Right atrium auricular region (tissue), 2 donors: Measurements from ENCODE around the gene CCNL2. TPM values are rescaled to one million over a fixed set of nuclear protein-coding genes. Genes with fewer than 3 reads are reported as not detected.

ENCODE experiments used
- DNase-seq: peaks from one replicate; pipeline ENCODE4 v3.0.0-alpha.2; 2019; ENCODE audit warnings: low spot score
- H3K27ac ChIP-seq, 2 donors: fragments of 200-600 bp; sonication (generic); 1 replicate in 1 of 2; 2 replicates in 1 of 2; pipeline ENCODE4 v1.5.1; 2016 to 2019
- H3K27me3 ChIP-seq, 2 donors: fragments of 200-600 bp; sonication (generic); one replicate each; pipeline versions ENCODE4 v1.5.1 to v1.6.0; 2017 to 2019
- H3K36me3 ChIP-seq: fragments of 200-600 bp; sonication (generic); one replicate; pipeline ENCODE4 v1.5.1; 2016
- H3K4me1 ChIP-seq, 2 donors: fragments of 200-600 bp; sonication (generic); one replicate each; pipeline versions ENCODE4 v1.5.1 to v1.6.0; 2017 to 2019
- H3K4me3 ChIP-seq, 2 donors: fragments of 200-600 bp; sonication (generic); 1 replicate in 1 of 2; 2 replicates in 1 of 2; pipeline ENCODE4 v1.5.1; 2017 to 2019; ENCODE audit warnings: mild to moderate bottlenecking in 1 of 2, moderate library complexity in 1 of 2
- H3K9me3 ChIP-seq, 2 donors: fragments of 200-600 bp; sonication (generic); one replicate each; pipeline ENCODE4 v1.5.1; 2019
- CTCF ChIP-seq, 2 donors: fragments of 200-600 bp; sonication (generic); IDR thresholded peaks; one replicate each; pipeline ENCODE4 v1.5.1; 2019; ENCODE audit warnings: antibody characterized with exemption in 2 of 2
- total RNA-seq, 2 donors: library from RNA; depleted of rRNA; stranded (reverse); fragments of >200 nt; gene quantifications; one replicate each; pipeline ENCODE4 v1.1.0, GENCODE V29; 2016

CCNL2 gene
- total RNA-seq, 2 donors from 2014 or later: 41.6 to 44.2 TPM

GRCh38 chr1:1341549-1342021, 57.5 kb downstream of the CCNL2 start:
- H3K27me3 ChIP-seq: no peaks in the 10 kb centered on the region
- no peaks in the 10 kb centered on the region for H3K9me3 ChIP-seq
- H3K4me1 ChIP-seq: peaks cover 0 to 26% of the 10 kb centered on the region in 2 donors
- H3K4me3 ChIP-seq: no peak overlapping the region
- no peak overlapping the region for H3K27ac ChIP-seq
- TF ChIP-seq CTCF (IDR thresholded peaks at IDR 0.05): no peak
- no peak for DNase-seq
- H3K36me3 ChIP-seq: peaks cover 32% of the 10 kb centered on the region

GRCh38 chr1:1340791-1341548, 58.2 kb downstream of the CCNL2 start:
- no peak for TF ChIP-seq CTCF (IDR thresholded peaks at IDR 0.05)
- DNase-seq: no peak
- Histone ChIP-seq H3K27me3 (no peaks in the 10 kb centered on the region), H3K9me3 (no peaks in the 10 kb centered on the region), H3K36me3 (peaks cover 34% of the 10 kb centered on the region), H3K4me3 (no peak overlapping the region), H3K4me1 (peaks cover 0 to 20% of the 10 kb centered on the region in 2 donors), H3K27ac (no peak overlapping the region)

- Histone ChIP-seq H3K4me1 (peaks cover 0 to 12% of the 10 kb centered on the region in 2 donors), H3K4me3 (no peak overlapping the region), H3K36me3 (peaks cover 34% of the 10 kb centered on the region), H3K27ac (no peak overlapping the region), H3K9me3 (no peaks in the 10 kb centered on the region), H3K27me3 (no peaks in the 10 kb centered on the region)
- DNase-seq: no peak
- TF ChIP-seq CTCF (IDR thresholded peaks at IDR 0.05): no peak
Measured at GRCh38 chr1:1340185-1340584, 59.0 kb downstream of the CCNL2 start.

GRCh38 chr1:1338278-1338677, 60.9 kb downstream of the CCNL2 start:
- no peak for DNase-seq
- Histone ChIP-seq H3K9me3 (no peaks in the 10 kb centered on the region), H3K4me3 (no peak overlapping the region), H3K4me1 (peaks cover 0 to 5% of the 10 kb centered on the region in 2 donors), H3K27ac (no peak overlapping the region), H3K36me3 (peaks cover 34% of the 10 kb centered on the region), H3K27me3 (no peaks in the 10 kb centered on the region)
- no peak for TF ChIP-seq CTCF (IDR thresholded peaks at IDR 0.05)

GRCh38 chr1:1337793-1338147, 61.4 kb downstream of the CCNL2 start:
- H3K27ac ChIP-seq: no peak overlapping the region
- TF ChIP-seq CTCF (IDR thresholded peaks at IDR 0.05): no peak
- H3K27me3 ChIP-seq: no peaks in the 10 kb centered on the region
- H3K4me3 ChIP-seq: no peak overlapping the region
- no peaks in the 10 kb centered on the region for H3K9me3 ChIP-seq
- DNase-seq: no peak
- H3K4me1 ChIP-seq: peaks cover 0 to 5% of the 10 kb centered on the region in 2 donors
- H3K36me3 ChIP-seq: peaks cover 34% of the 10 kb centered on the region
